ENCODE measurements around the gene VRK2. TPM values are rescaled to one million over a fixed set of nuclear protein-coding genes. Genes with fewer than 3 reads are reported as not detected.

VRK2 gene
- total RNA-seq, 1 experiment from 2014 or later, result 27.6 TPM

DNA sequence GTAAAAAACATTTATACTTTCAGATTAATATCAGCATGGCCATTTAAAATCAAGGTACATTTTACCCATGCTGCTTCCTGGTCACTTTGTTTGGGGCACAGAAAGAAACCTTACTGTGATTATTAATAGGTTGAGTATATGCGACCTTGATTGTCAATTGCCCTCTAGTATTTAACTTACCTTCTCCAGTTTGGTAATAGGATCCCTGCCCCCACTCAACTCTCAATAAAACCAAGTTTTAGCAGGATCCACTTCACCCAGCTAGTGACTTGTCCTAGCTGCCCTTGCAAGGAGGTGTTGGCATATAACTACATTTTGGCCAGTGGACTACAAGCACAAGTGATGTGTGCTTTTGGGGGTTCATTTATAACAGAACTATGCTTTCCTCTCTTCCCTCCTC is 160.2 kb downstream of the VRK2 start:
- peaks cover 28% of the 10 kb centered on the region for H3K4me1 ChIP-seq (ENCODE audit: insufficient read depth, low read length)
- H3K9ac ChIP-seq (ENCODE audit: low read length), result no peak overlapping the region
- H3K27me3 ChIP-seq (ENCODE audit: low read length), result no peaks in the 10 kb centered on the region
- H3K9me2 ChIP-seq (replicated peaks; ENCODE audit: low read length), result no peaks in the 10 kb centered on the region
- H3K9me3 ChIP-seq (ENCODE audit: low read length), result no peaks in the 10 kb centered on the region
- H3K27ac ChIP-seq (ENCODE audit: low read length), result no peak overlapping the region
- no peaks in the 10 kb centered on the region for H4K20me1 ChIP-seq (ENCODE audit: low read length)
- no peak for DNase-seq
- no peak overlapping the region for H2AFZ ChIP-seq (ENCODE audit: low read length)
- ATAC-seq, result no peak
- no peak overlapping the region for H3K4me2 ChIP-seq (ENCODE audit: low read length)
- ChIA-PET POLR2A (ENCODE audit: unreplicated experiment) (no interaction called here), CTCF (no interaction called here)
- BruUV-seq (replicated peaks), result no TSS peak
- intact Hi-C loops (cut with micrococcal nuclease), result no loop called here
- TF ChIP-seq EZH2phosphoT487 (IDR thresholded peaks at IDR 0.05; ENCODE audit: borderline replicate concordance, low read length) (no peak), EZH2 (IDR thresholded peaks at IDR 0.05; ENCODE audit: low read length, unreplicated experiment) (no peak)
- TF ChIP-seq, protein P1, sequence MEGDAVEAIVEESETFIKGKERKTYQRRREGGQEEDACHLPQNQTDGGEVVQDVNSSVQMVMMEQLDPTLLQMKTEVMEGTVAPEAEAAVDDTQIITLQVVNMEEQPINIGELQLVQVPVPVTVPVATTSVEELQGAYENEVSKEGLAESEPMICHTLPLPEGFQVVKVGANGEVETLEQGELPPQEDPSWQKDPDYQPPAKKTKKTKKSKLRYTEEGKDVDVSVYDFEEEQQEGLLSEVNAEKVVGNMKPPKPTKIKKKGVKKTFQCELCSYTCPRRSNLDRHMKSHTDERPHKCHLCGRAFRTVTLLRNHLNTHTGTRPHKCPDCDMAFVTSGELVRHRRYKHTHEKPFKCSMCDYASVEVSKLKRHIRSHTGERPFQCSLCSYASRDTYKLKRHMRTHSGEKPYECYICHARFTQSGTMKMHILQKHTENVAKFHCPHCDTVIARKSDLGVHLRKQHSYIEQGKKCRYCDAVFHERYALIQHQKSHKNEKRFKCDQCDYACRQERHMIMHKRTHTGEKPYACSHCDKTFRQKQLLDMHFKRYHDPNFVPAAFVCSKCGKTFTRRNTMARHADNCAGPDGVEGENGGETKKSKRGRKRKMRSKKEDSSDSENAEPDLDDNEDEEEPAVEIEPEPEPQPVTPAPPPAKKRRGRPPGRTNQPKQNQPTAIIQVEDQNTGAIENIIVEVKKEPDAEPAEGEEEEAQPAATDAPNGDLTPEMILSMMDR (conservative IDR thresholded peaks at IDR 0.05; ENCODE audit: low read depth, low read length), result no peak
- peaks cover 9% of the 10 kb centered on the region for H3K36me3 ChIP-seq (ENCODE audit: low read depth, low read length)
- H3F3A ChIP-seq (ENCODE audit: low read length, unreplicated experiment), result no peaks in the 10 kb centered on the region
- no peaks in the 10 kb centered on the region for H3K79me2 ChIP-seq (ENCODE audit: low read length)
- no peak overlapping the region for H3K4me3 ChIP-seq (ENCODE audit: low read length)

DNA sequence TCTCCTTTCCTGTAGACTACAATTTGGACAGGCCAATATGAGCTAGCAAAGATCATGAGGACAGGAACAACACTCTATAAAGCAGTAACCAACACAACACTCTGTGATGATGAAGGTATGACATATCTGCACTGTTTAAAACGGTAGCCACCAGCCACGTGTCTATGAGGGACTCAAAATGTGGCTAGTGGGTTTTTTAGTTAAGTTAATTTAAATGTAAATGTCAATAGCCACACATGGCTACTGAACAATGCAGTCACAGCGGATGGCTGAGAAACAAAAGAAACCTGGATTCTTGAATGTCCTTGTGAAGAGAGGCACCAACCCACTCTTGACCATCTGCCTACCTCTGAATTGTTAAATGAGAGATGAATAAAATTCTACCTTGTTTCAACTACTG is 160.6 kb downstream of the VRK2 start:
- no peak overlapping the region for H3K4me2 ChIP-seq (ENCODE audit: low read length)
- TF ChIP-seq EZH2 (IDR thresholded peaks at IDR 0.05; ENCODE audit: low read length, unreplicated experiment) (no peak), EZH2phosphoT487 (IDR thresholded peaks at IDR 0.05; ENCODE audit: borderline replicate concordance, low read length) (no peak)
- TF ChIP-seq, protein P1 (conservative IDR thresholded peaks at IDR 0.05; ENCODE audit: low read depth, low read length), result no peak

More for the DNA sequence above, 160.6 kb downstream of the VRK2 start:
- no peak for DNase-seq
- no peak overlapping the region for H2AFZ ChIP-seq (ENCODE audit: low read length)
- no peak overlapping the region for H3K27ac ChIP-seq (ENCODE audit: low read length)
- H3K4me3 ChIP-seq (ENCODE audit: low read length), result no peak overlapping the region
- no peak for ATAC-seq
- POLR2A ChIA-PET (ENCODE audit: unreplicated experiment), result no interaction called here
- H3K4me1 ChIP-seq (ENCODE audit: insufficient read depth, low read length), result peaks cover 28% of the 10 kb centered on the region
- no peaks in the 10 kb centered on the region for H3K9me2 ChIP-seq (replicated peaks; ENCODE audit: low read length)
- no TSS peak for BruUV-seq (replicated peaks)
- no peaks in the 10 kb centered on the region for H3K79me2 ChIP-seq (ENCODE audit: low read length)
- no peaks in the 10 kb centered on the region for H3F3A ChIP-seq (ENCODE audit: low read length, unreplicated experiment)
- no peaks in the 10 kb centered on the region for H3K27me3 ChIP-seq (ENCODE audit: low read length)
- H3K9ac ChIP-seq (ENCODE audit: low read length), result no peak overlapping the region
- no peaks in the 10 kb centered on the region for H4K20me1 ChIP-seq (ENCODE audit: low read length)
- peaks cover 10% of the 10 kb centered on the region for H3K36me3 ChIP-seq (ENCODE audit: low read depth, low read length)
- intact Hi-C loops (cut with micrococcal nuclease), result no loop called here
- CTCF ChIA-PET, result no interaction called here
- no peaks in the 10 kb centered on the region for H3K9me3 ChIP-seq (ENCODE audit: low read length)

Other genes with a start within 250 kb of the VRK2 start
- 18.0 and 18.3 TPM in 2 replicates for gene FANCL, start 194.5 kb downstream of the VRK2 start, total RNA-seq (2014; rRNA removed)